GM21381 (cell line): ENCODE results near the gene KIAA2012.
A peak's percentile ranks its signal among the peaks of the same experiment; 100 is the strongest.

ENCODE experiments used
- ATAC-seq: cut with Tn5 transposase; IDR thresholded peaks from one replicate; pipeline ENCODE4 v1.9.1; 2021; ENCODE audit warnings: mild to moderate bottlenecking, moderate library complexity; ENCODE audit not compliant: unreplicated experiment

The KIAA2012 gene

GRCh38 chr2:202147775-202148174 lies 74.7 kb downstream of the KIAA2012 start:
- no peak for ATAC-seq

- ATAC-seq, result no peak
Measured at GRCh38 chr2:202148515-202149154, 75.6 kb downstream of the KIAA2012 start.

- no peak for ATAC-seq
Measured at GRCh38 chr2:202149155-202149762, 76.2 kb downstream of the KIAA2012 start.

- no peak for ATAC-seq
Measured at GRCh38 chr2:202149936-202150335, 76.9 kb downstream of the KIAA2012 start.

GRCh38 chr2:202152104-202152715 lies 79.2 kb downstream of the KIAA2012 start:
- no peak for ATAC-seq

- ATAC-seq, result no peak
Measured at GRCh38 chr2:202154613-202155012, 81.6 kb downstream of the KIAA2012 start.

GRCh38 chr2:202157211-202157990 lies 84.3 kb downstream of the KIAA2012 start:
- no peak for ATAC-seq

GRCh38 chr2:202158796-202159195 lies 85.7 kb downstream of the KIAA2012 start:
- ATAC-seq, result no peak

- no peak for ATAC-seq
Measured at GRCh38 chr2:202161151-202161835, 88.2 kb downstream of the KIAA2012 start.

- no peak for ATAC-seq
Measured at GRCh38 chr2:202164411-202164810, 91.4 kb downstream of the KIAA2012 start.

GRCh38 chr2:202165208-202165607 lies 92.2 kb downstream of the KIAA2012 start:
- no peak for ATAC-seq

GRCh38 chr2:202165945-202166344 lies 92.9 kb downstream of the KIAA2012 start:
- ATAC-seq, result no peak

GRCh38 chr2:202169131-202169530 lies 96.1 kb downstream of the KIAA2012 start:
- no peak for ATAC-seq

- no peak for ATAC-seq
Measured at GRCh38 chr2:202169832-202170424, 96.9 kb downstream of the KIAA2012 start.

GRCh38 chr2:202171241-202171825 lies 98.3 kb downstream of the KIAA2012 start:
- no peak for ATAC-seq

GRCh38 chr2:202172439-202173211 lies 99.6 kb downstream of the KIAA2012 start:
- peak; percentile 53 for ATAC-seq

GRCh38 chr2:202178346-202178958 lies 105.4 kb downstream of the KIAA2012 start:
- no peak for ATAC-seq

- ATAC-seq, result no peak
Measured at GRCh38 chr2:202184557-202184956, 111.5 kb downstream of the KIAA2012 start.

- ATAC-seq, result no peak
Measured at GRCh38 chr2:202185156-202185555, 112.1 kb downstream of the KIAA2012 start.
